ENCODE measurements around the gene RAB38.

DNA sequence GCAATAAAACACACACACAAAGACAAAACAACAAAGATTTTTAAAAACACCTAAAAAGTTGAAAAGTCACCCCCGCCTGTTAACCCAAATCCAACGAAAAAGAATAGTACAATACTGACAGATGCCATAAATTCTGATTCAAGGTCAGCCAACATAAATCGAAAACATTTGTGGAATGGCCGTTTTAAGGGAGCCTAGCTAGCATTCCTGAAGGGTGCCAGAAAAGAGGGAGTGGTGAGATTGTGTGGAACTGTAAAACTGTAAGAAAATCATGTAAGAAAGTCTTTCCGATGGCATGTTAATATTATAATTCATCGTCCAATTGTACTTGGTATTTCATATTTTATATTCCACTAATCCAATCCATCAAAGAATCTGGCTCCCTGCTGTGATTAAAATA is 75.1 kb downstream of the RAB38 start:
- TF ChIP-seq, protein P1, sequence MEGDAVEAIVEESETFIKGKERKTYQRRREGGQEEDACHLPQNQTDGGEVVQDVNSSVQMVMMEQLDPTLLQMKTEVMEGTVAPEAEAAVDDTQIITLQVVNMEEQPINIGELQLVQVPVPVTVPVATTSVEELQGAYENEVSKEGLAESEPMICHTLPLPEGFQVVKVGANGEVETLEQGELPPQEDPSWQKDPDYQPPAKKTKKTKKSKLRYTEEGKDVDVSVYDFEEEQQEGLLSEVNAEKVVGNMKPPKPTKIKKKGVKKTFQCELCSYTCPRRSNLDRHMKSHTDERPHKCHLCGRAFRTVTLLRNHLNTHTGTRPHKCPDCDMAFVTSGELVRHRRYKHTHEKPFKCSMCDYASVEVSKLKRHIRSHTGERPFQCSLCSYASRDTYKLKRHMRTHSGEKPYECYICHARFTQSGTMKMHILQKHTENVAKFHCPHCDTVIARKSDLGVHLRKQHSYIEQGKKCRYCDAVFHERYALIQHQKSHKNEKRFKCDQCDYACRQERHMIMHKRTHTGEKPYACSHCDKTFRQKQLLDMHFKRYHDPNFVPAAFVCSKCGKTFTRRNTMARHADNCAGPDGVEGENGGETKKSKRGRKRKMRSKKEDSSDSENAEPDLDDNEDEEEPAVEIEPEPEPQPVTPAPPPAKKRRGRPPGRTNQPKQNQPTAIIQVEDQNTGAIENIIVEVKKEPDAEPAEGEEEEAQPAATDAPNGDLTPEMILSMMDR (tag by site-specific recombination; IDR thresholded peaks at IDR 0.05) = no peak
- TF ChIP-seq ZNF596 (tag by site-specific recombination; IDR thresholded peaks at IDR 0.05) (no peak), ZNF558 (tag by site-specific recombination; IDR thresholded peaks at IDR 0.05) (no peak), KLF16 (tag by site-specific recombination; IDR thresholded peaks at IDR 0.05) (no peak)
- TF ChIP-seq, protein P2, sequence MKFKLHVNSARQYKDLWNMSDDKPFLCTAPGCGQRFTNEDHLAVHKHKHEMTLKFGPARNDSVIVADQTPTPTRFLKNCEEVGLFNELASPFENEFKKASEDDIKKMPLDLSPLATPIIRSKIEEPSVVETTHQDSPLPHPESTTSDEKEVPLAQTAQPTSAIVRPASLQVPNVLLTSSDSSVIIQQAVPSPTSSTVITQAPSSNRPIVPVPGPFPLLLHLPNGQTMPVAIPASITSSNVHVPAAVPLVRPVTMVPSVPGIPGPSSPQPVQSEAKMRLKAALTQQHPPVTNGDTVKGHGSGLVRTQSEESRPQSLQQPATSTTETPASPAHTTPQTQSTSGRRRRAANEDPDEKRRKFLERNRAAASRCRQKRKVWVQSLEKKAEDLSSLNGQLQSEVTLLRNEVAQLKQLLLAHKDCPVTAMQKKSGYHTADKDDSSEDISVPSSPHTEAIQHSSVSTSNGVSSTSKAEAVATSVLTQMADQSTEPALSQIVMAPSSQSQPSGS (tag by site-specific recombination; IDR thresholded peaks at IDR 0.05; ENCODE audit: low read depth) = no peak

Measured in HEK293 (cell line).